Spleen (tissue), 11 donors: ENCODE measurements around the gene RFC2. TPM values are rescaled to one million over a fixed set of nuclear protein-coding genes. Genes with fewer than 3 reads are reported as not detected.
"Not testable (repeated sequence)": the region's sequence is repeated elsewhere in the genome, so short reads cannot be mapped to it uniquely, and the experiment has no call there.

Experiments
- DNase-seq: peaks from one replicate; pipeline ENCODE4 v3.0.0-alpha.2; 2020
- H3K27ac ChIP-seq, 8 donors: fragments of 200-600 bp; sonication (generic) in 7 of 8; 1 replicate in 4 of 8; 2 replicates in 4 of 8; pipeline versions ENCODE4 v1.5.0 to v1.8.0; 2016 to 2021; ENCODE audit warnings: inconsistent platforms in 4 of 8, mild to moderate bottlenecking in 4 of 8, moderate library complexity in 1 of 8
- H3K27me3 ChIP-seq, 7 donors: fragments of 200-600 bp; sonication (generic) in 6 of 7; replicated peaks in 1 of 7; 1 replicate in 4 of 7; 2 replicates in 3 of 7; pipeline versions ENCODE4 v1.5.0 to v1.8.0; 2016 to 2021; ENCODE audit warnings: inconsistent platforms in 3 of 7, mild to moderate bottlenecking in 1 of 7
- H3K36me3 ChIP-seq, 6 donors: fragments of 200-600 bp; sonication (generic) in 5 of 6; 1 replicate in 4 of 6; 2 replicates in 2 of 6; pipeline versions ENCODE4 v1.5.0 to v1.8.0; 2016 to 2021; ENCODE audit warnings: inconsistent platforms in 2 of 6
- H3K4me1 ChIP-seq, 6 donors: fragments of 200-600 bp; sonication (generic) in 5 of 6; 1 replicate in 3 of 6; 2 replicates in 3 of 6; pipeline versions ENCODE4 v1.5.0 to v1.8.0; 2016 to 2021; ENCODE audit warnings: inconsistent platforms in 3 of 6
- H3K4me3 ChIP-seq, 8 donors: fragments of 200-600 bp; sonication (generic) in 7 of 8; 1 replicate in 4 of 8; 2 replicates in 4 of 8; pipeline versions ENCODE4 v1.5.0 to v1.8.0; 2016 to 2021; ENCODE audit warnings: inconsistent platforms in 4 of 8, mild to moderate bottlenecking in 4 of 8, moderate library complexity in 2 of 8
- H3K9me3 ChIP-seq, 8 donors: fragments of 200-600 bp; sonication (generic) in 7 of 8; 1 replicate in 4 of 8; 2 replicates in 4 of 8; pipeline versions ENCODE4 v1.5.0 to v1.8.0; 2016 to 2021; ENCODE audit warnings: inconsistent platforms in 4 of 8
- POLR2A ChIP-seq, 3 donors: fragments of 450-650 bp; IDR thresholded peaks; one replicate each; pipeline ENCODE4 v1.5.1; 2017; ENCODE audit warnings: antibody characterized with exemption in 3 of 3, mild to moderate bottlenecking in 1 of 3
- POLR2AphosphoS5 ChIP-seq, 3 donors: sonication (generic); formaldehyde crosslinking; IDR thresholded peaks; one replicate each; pipeline ENCODE4 v1.5.1; 2017; ENCODE audit warnings: antibody characterized with exemption in 3 of 3
- WGBS, 5 donors: extraction: QIAGEN DNeasy Blood & Tissue Kit in 3 of 5; methylation state at CpG; one replicate each; pipeline versions ENCODE4 v1.1.5 to v1.1.7; 2013 to 2018; 5-methylcytosine and 5-hydroxymethylcytosine counted together
- intact Hi-C: fragments of 100-400 bp; cut with DNase I; formaldehyde crosslinking; loops from one replicate; pipeline ENCODE4 v1.15.0; 2023; ENCODE audit warnings: low total_unique reads
- polyA plus RNA-seq, 3 donors: library from polyadenylated mRNA; stranded (reverse); fragments of 200-250 nt; gene quantifications; one replicate each; pipeline ENCODE4 v1.2.1, GENCODE V29; 2013
- total RNA-seq, 7 donors: library from RNA; depleted of rRNA in 3 of 7; stranded (reverse); fragments of >200 nt in 3 of 7; fragmentation: NEBNext Ultra II Directional in 4 of 7; extraction: Animal tissue kit (Norgen Biotek cat#: 25700) in 4 of 7; gene quantifications; one replicate each; pipeline versions ENCODE4 v1.1.0 to v1.2.1, GENCODE V29; 2016 to 2021
- TF ChIP-seq, protein P1 (sequence below), 11 experiments: fragments of 200-600 bp in 7 of 11; fragments of 450-650 bp in 4 of 11; sonication (generic) in 4 of 11; IDR thresholded peaks in 8 of 11; conservative IDR thresholded peaks in 3 of 11; 1 replicate in 7 of 11; 2 replicates in 4 of 11; pipeline versions ENCODE4 v1.4.0 to v1.8.0; 2016 to 2021; ENCODE audit warnings: antibody characterized with exemption in 11 of 11, inconsistent platforms in 4 of 11, mild to moderate bottlenecking in 1 of 11
- donor health status: healthy with polysubstance abuse.
- donor health status: DM: no; HTN: no; CAD: no; lungs with moderate emphysema.
- donor health status: DM: no; HTN: no; CAD: no.
- donor health status: Bipolar disorder and iron deficiency.
- donor health status: healthy.
- donor health status: DM: no; HTN: no; CAD: no.
- donor health status: DM: yes; HTN: yes; CAD: no.

The RFC2 gene
- total and polyA plus RNA-seq, 10 donors = 7.5 to 25.0 (median 19.9) TPM

DNA sequence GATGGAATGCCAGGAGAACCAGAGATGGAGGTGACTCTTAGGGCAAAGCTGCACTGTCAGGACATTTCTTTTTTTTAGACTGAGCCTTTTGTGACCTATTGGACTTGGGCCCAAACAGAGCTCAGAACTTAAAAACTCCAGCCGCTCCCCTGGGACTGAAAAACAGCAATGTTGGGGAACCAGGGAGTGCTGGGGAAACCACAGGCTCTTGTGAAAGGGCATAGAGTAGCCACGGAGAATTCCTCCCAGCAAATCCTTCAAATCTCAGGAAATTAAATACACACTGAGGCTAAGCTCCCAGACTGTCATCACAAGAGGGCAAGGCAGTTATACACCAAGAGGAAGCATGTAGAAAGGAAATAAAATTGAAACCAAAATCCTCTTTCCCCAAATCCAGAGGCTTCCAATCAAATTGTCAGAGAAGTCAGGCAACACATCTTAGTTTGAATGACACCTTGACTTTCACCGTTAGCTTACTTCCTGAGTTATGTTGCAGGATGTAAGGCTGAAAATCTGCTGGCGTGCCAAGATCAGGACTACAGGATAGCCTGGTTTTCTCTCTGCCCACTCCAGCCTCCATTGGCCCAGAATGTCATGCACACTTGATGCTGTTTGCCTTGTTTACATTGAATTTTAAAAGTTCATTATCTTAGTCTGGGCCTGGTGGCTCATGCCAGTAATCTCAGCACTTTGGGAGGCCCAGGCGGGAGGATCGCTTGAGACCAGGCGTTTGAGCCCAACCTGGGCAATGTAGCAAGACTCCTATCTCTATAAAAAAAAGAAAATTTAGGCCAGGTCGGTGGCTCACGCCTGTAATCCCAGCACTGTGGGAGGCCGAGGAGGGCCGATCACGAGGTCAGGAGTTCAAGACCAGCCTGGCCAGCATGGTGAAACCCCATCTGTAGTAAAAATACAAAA lies 2.6 kb upstream of the RFC2 start:
- intact Hi-C loops = no loop called here
- no peak overlapping the region for H3K4me3 ChIP-seq
- WGBS, 5 donors = 70 to 78% (median 76%) methylated on average over 12 of the region's 12 CpGs

DNA sequence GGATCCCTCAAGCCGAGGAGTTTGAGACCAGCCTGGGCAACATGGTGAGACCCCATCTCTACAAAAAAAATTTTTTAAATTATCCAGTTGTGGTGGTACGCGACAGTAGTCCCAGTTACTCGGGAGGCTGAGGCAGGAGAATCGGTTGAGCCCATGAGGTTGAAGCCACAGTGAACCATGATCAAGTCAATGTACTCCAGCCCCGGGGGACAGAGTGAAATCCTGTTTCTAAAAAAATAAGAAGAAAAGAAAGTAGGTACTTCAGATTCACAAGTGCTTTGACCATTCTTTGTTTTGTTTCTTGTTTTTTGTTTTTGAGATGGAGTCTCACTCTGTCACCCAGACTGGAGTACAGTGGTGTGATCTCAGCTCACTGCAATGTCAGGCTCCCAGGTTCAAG lies 1.3 kb upstream of the RFC2 start:
- Histone ChIP-seq H3K4me3 (peak overlapping the region in 6 of 8 donors; percentile 61 to 94 (median 74)), H3K36me3 (peaks cover 0 to 22% (median 9%) of the 10 kb centered on the region in 6 donors), H3K4me1 (peaks cover 16 to 46% (median 40%) of the 10 kb centered on the region in 6 donors), H3K27ac (peak overlapping the region; percentile 87 to 97 (median 94))
- intact Hi-C loops, DNase-seq, H3K27me3 ChIP-seq, H3K9me3 ChIP-seq: not testable (repeated sequence)
- WGBS, 5 donors = 70 to 82% (median 80%) methylated on average over 6 of the region's 6 CpGs

More for the DNA sequence above, 2.6 kb upstream of the RFC2 start:
- peaks cover 0 to 9% (median 0%) of the 10 kb centered on the region in 6 donors for H3K36me3 ChIP-seq
- H3K4me1 ChIP-seq = peaks cover 16 to 46% (median 40%) of the 10 kb centered on the region in 6 donors
- TF ChIP-seq, protein P1, sequence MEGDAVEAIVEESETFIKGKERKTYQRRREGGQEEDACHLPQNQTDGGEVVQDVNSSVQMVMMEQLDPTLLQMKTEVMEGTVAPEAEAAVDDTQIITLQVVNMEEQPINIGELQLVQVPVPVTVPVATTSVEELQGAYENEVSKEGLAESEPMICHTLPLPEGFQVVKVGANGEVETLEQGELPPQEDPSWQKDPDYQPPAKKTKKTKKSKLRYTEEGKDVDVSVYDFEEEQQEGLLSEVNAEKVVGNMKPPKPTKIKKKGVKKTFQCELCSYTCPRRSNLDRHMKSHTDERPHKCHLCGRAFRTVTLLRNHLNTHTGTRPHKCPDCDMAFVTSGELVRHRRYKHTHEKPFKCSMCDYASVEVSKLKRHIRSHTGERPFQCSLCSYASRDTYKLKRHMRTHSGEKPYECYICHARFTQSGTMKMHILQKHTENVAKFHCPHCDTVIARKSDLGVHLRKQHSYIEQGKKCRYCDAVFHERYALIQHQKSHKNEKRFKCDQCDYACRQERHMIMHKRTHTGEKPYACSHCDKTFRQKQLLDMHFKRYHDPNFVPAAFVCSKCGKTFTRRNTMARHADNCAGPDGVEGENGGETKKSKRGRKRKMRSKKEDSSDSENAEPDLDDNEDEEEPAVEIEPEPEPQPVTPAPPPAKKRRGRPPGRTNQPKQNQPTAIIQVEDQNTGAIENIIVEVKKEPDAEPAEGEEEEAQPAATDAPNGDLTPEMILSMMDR (IDR thresholded peaks at IDR 0.05 in 8 of 11, conservative IDR thresholded peaks at IDR 0.05 in 3 of 11) = no peak
- TF ChIP-seq POLR2AphosphoS5 (IDR thresholded peaks at IDR 0.05) = no peak
- H3K27ac ChIP-seq = peak overlapping the region in 7 of 8 donors; percentile 52 to 97 (median 95)
- DNase-seq = no peak
- no peaks in the 10 kb centered on the region for H3K27me3 ChIP-seq
- no peaks in the 10 kb centered on the region for H3K9me3 ChIP-seq

DNA sequence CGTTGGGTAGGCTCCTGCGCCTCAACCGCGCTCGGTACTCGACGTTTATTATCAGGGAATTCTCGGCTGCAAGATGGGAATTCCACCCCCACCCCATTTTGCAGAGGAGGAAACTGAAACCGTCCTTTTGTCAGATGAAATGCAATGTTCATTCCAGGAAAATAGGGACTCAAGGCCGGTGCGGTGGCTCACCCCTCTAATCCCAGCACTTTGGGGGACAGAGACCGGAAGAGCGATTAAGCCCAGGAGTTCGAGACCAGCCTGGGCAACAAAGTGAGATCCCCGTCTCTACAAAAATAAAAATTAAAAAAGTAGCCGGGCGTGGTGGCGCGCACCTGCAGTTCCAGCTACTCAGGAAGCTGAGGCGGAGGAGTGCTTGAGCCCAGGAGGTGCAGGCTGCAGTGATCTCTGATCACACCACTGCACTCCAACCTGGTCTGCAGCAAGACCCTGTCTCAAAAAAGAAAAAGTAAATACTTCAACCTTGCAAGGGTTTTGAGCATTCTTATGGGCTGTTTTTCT lies 720 bp upstream of the RFC2 start:
- H3K36me3 ChIP-seq = peaks cover 0 to 27% (median 15%) of the 10 kb centered on the region in 6 donors
- peaks cover 16 to 46% (median 40%) of the 10 kb centered on the region in 6 donors for H3K4me1 ChIP-seq
- H3K4me3 ChIP-seq = peak overlapping the region; percentile 61 to 94 (median 80)
- TF ChIP-seq POLR2A (IDR thresholded peaks at IDR 0.05) = no peak
- TF ChIP-seq, protein P1 (IDR thresholded peaks at IDR 0.05 in 8 of 11, conservative IDR thresholded peaks at IDR 0.05 in 3 of 11) = no peak
- TF ChIP-seq POLR2AphosphoS5 (IDR thresholded peaks at IDR 0.05) = no peak
- H3K27ac ChIP-seq = peak overlapping the region; percentile 87 to 97 (median 94)
- no peaks in the 10 kb centered on the region for H3K9me3 ChIP-seq
- no peaks in the 10 kb centered on the region for H3K27me3 ChIP-seq
- peak; percentile 79 for DNase-seq
- WGBS, 5 donors = 8 to 14% (median 11%) methylated on average over 13 to 20 of the region's 20 CpGs
- intact Hi-C loops = no loop called here

DNA sequence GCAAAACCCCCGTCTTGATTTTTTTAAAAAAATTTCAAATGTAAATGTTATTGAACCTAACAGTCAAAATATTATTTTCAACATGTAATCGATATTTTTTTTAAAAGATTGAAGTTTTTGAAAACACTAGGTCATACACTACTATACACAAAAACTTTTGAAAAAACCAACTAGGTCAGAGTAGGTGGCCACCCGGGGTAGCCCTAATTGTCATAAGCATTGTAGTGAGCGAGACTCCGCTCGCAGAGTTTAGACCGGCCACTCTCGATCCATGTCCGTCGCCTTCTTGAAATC lies 417 bp downstream of the RFC2 start:
- Histone ChIP-seq H3K4me3 (peak overlapping the region; percentile 61 to 94 (median 80)), H3K27me3 (no peaks in the 10 kb centered on the region), H3K36me3 (peaks cover 0 to 39% (median 26%) of the 10 kb centered on the region in 6 donors), H3K4me1 (peaks cover 16 to 46% (median 40%) of the 10 kb centered on the region in 6 donors), H3K27ac (peak overlapping the region; percentile 75 to 97 (median 94)), H3K9me3 (no peaks in the 10 kb centered on the region)
- TF ChIP-seq, protein P1 (IDR thresholded peaks at IDR 0.05 in 8 of 11, conservative IDR thresholded peaks at IDR 0.05 in 3 of 11) = no peak
- TF ChIP-seq POLR2A (IDR thresholded peaks at IDR 0.05) = no peak
- TF ChIP-seq POLR2AphosphoS5 (IDR thresholded peaks at IDR 0.05) = no peak
- DNase-seq = no peak
- intact Hi-C loops = no loop called here
- WGBS, 5 donors = 0 to 2% (median 1%) methylated on average over 10 of the region's 10 CpGs
